Astrocyte (in vitro differentiated cells and primary cell): ENCODE data around the gene PIK3R2. TPM values are rescaled to one million over a fixed set of nuclear protein-coding genes. Genes with fewer than 3 reads are reported as not detected.
A peak's percentile ranks its signal among the peaks of the same experiment; 100 is the strongest.

Source experiments
- DNase-seq: peaks from one replicate; pipeline ENCODE4 v3.0.0-alpha.2; 2010; ENCODE audit warnings: low read depth
- FAIRE-seq: peaks from 2 replicates; lab custom pipeline; 2011; peaks lifted over from hg19 to GRCh38; lab: Jason Lieb, UNC
- H2AFZ ChIP-seq: 2 replicates; pipeline ENCODE4 v1.6.0; 2012; ENCODE audit warnings: low read depth, low read length, inconsistent platforms
- H3K27ac ChIP-seq: 2 replicates; pipeline ENCODE4 v1.5.1; 2011; ENCODE audit warnings: low read depth, low read length, inconsistent platforms
- H3K27me3 ChIP-seq: 2 replicates; pipeline ENCODE4 v1.6.0; 2011; ENCODE audit warnings: low read length, inconsistent platforms; ENCODE audit not compliant: insufficient read depth
- H3K36me3 ChIP-seq: 2 replicates; pipeline ENCODE4 v1.5.1; 2011; ENCODE audit warnings: low read length, inconsistent platforms; ENCODE audit not compliant: insufficient read depth
- H3K4me1 ChIP-seq: 2 replicates; pipeline ENCODE4 v1.5.1; 2011; ENCODE audit warnings: low read length, inconsistent platforms; ENCODE audit not compliant: insufficient read depth
- H3K4me2 ChIP-seq: 2 replicates; pipeline ENCODE4 v1.6.0; 2012; ENCODE audit warnings: low read length, inconsistent platforms
- H3K4me3 ChIP-seq: 2 replicates; pipeline ENCODE4 v1.5.1; 2011; ENCODE audit warnings: low read depth, mild to moderate bottlenecking, low read length, inconsistent platforms; ENCODE audit not compliant: insufficient read depth
- H3K79me2 ChIP-seq: 2 replicates; pipeline ENCODE4 v1.6.0; 2012; ENCODE audit warnings: mild to moderate bottlenecking, low read length, inconsistent platforms; ENCODE audit not compliant: insufficient read depth
- H3K9ac ChIP-seq: 2 replicates; pipeline ENCODE4 v1.6.0; 2012; ENCODE audit warnings: mild to moderate bottlenecking, low read length, inconsistent platforms
- H3K9me3 ChIP-seq: 2 replicates; pipeline ENCODE4 v1.5.1; 2012; ENCODE audit warnings: low read depth, mild to moderate bottlenecking, low read length, inconsistent platforms; ENCODE audit not compliant: insufficient read depth
- H4K20me1 ChIP-seq: 2 replicates; pipeline ENCODE4 v1.6.0; 2012; ENCODE audit warnings: low read length, inconsistent platforms; ENCODE audit not compliant: insufficient read depth
- H3K27ac Mint-ChIP-seq: one replicate; pipeline ENCODE4 v1.8.0; 2021; ENCODE audit warnings: mild to moderate bottlenecking, mixed read lengths; ENCODE audit not compliant: unreplicated experiment
- H3K27me3 Mint-ChIP-seq: one replicate; pipeline ENCODE4 v1.8.0; 2021; ENCODE audit warnings: low read depth, mixed read lengths; ENCODE audit not compliant: unreplicated experiment
- H3K36me3 Mint-ChIP-seq: one replicate; pipeline ENCODE4 v1.8.0; 2021; ENCODE audit warnings: low read depth, mixed read lengths; ENCODE audit not compliant: unreplicated experiment
- H3K4me1 Mint-ChIP-seq: one replicate; pipeline ENCODE4 v1.8.0; 2021; ENCODE audit warnings: low read depth, mixed read lengths; ENCODE audit not compliant: unreplicated experiment
- H3K4me3 Mint-ChIP-seq: one replicate; pipeline ENCODE4 v1.8.0; 2021; ENCODE audit warnings: mild to moderate bottlenecking, moderate library complexity, mixed read lengths; ENCODE audit not compliant: unreplicated experiment
- H3K9me3 Mint-ChIP-seq: one replicate; pipeline ENCODE4 v1.8.0; 2021; ENCODE audit warnings: mild to moderate bottlenecking, mixed read lengths; ENCODE audit not compliant: unreplicated experiment
- CTCF ChIP-seq: IDR thresholded peaks from 2 replicates; pipeline ENCODE4 v1.5.1; 2011; ENCODE audit warnings: low read depth, mild to moderate bottlenecking, inconsistent platforms, low read length, moderate library complexity; ENCODE audit not compliant: insufficient read depth
- EZH2 ChIP-seq: IDR thresholded peaks from 2 replicates; pipeline ENCODE4 v1.6.1; 2012; ENCODE audit warnings: mild to moderate bottlenecking, low read length, inconsistent platforms; ENCODE audit not compliant: insufficient read depth
- total RNA-seq: library from RNA; stranded (reverse); gene quantifications from 2 replicates; pipeline ENCODE4 v1.2.1, GENCODE V29; 2021

PIK3R2 gene
- total RNA-seq, 1 donor from 2014 or later: 58.4 TPM

GRCh38 chr19:18171605-18172327 is 18.8 kb downstream of the PIK3R2 start:
- Histone ChIP-seq H2AFZ (no peak overlapping the region), H3K4me1 (no peaks in the 10 kb centered on the region), H3K4me2 (no peak overlapping the region), H3K9ac (no peak overlapping the region), H3K27ac (no peak overlapping the region), H3K4me3 (no peak overlapping the region), H3K79me2 (no peaks in the 10 kb centered on the region), H4K20me1 (peaks cover 8% of the 10 kb centered on the region), H3K27me3 (no peaks in the 10 kb centered on the region), H3K9me3 (no peaks in the 10 kb centered on the region), H3K36me3 (peaks cover 2% of the 10 kb centered on the region)
- no peak overlapping the region for H3K4me3 Mint-ChIP-seq
- TF ChIP-seq EZH2: no peak
- TF ChIP-seq CTCF: no peak
- DNase-seq (no peak), FAIRE-seq (no peak)
- peaks cover 13% of the 10 kb centered on the region for H3K36me3 Mint-ChIP-seq
- peaks cover 1% of the 10 kb centered on the region for H3K9me3 Mint-ChIP-seq
- peaks cover 22% of the 10 kb centered on the region for H3K27me3 Mint-ChIP-seq
- H3K27ac Mint-ChIP-seq: no peak overlapping the region
- H3K4me1 Mint-ChIP-seq: no peaks in the 10 kb centered on the region

GRCh38 chr19:18172331-18173053 is 19.5 kb downstream of the PIK3R2 start:
- H3K9me3 Mint-ChIP-seq: peaks cover 1% of the 10 kb centered on the region
- peaks cover 8% of the 10 kb centered on the region for H4K20me1 ChIP-seq
- TF ChIP-seq EZH2: no peak
- no peaks in the 10 kb centered on the region for H3K9me3 ChIP-seq
- H3K36me3 ChIP-seq: no peaks in the 10 kb centered on the region
- no peak overlapping the region for H3K4me3 ChIP-seq
- H3K9ac ChIP-seq: no peak overlapping the region
- peaks cover 27% of the 10 kb centered on the region for H3K27me3 Mint-ChIP-seq
- H3K79me2 ChIP-seq: no peaks in the 10 kb centered on the region
- no peak overlapping the region for H3K27ac ChIP-seq
- no peak overlapping the region for H3K4me3 Mint-ChIP-seq
- H3K4me1 Mint-ChIP-seq: no peaks in the 10 kb centered on the region
- DNase-seq (no peak), FAIRE-seq (no peak)
- no peak overlapping the region for H2AFZ ChIP-seq
- no peaks in the 10 kb centered on the region for H3K27me3 ChIP-seq
- H3K4me2 ChIP-seq: no peak overlapping the region
- H3K4me1 ChIP-seq: no peaks in the 10 kb centered on the region
- H3K27ac Mint-ChIP-seq: no peak overlapping the region
- H3K36me3 Mint-ChIP-seq: peaks cover 13% of the 10 kb centered on the region

DNA sequence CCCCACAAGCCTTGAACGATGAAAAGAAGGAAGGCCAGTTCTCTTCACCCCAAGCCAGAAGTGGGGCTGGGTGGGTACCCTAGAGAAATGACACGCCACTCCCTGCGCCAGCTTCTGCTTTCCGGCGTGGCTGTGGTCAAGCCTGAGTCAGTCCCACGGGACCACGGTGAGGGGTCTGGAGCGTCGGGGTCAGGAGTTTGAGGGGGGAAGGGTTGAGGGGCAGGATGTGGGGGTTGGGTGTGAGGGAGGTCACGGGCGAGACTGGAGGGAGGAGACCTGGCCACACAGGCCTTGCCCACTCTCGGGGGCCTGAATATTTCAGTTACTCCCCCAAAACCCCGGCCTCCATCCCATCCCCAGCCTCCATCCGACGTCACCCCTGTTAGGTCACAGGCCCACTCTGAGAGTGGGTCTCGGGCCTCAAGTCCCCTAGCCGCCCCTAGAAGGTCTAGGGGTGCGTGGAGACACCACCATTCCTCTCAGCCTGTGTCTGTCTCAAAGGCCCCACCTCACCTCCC is 20.1 kb downstream of the PIK3R2 start:
- Mint-ChIP-seq H3K9me3 (peaks cover 1% of the 10 kb centered on the region), H3K4me1 (no peaks in the 10 kb centered on the region), H3K27me3 (peaks cover 30% of the 10 kb centered on the region), H3K27ac (no peak overlapping the region), H3K36me3 (peaks cover 12% of the 10 kb centered on the region), H3K4me3 (no peak overlapping the region)
- H3K4me1 ChIP-seq: no peaks in the 10 kb centered on the region
- H3K4me3 ChIP-seq: peak overlapping the region; percentile 68
- H3K27me3 ChIP-seq: no peaks in the 10 kb centered on the region
- FAIRE-seq: no peak
- DNase-seq: no peak
- peaks cover 3% of the 10 kb centered on the region for H4K20me1 ChIP-seq
- H3K4me2 ChIP-seq: peak overlapping the region; percentile 98
- no peak overlapping the region for H3K27ac ChIP-seq
- no peak for TF ChIP-seq EZH2
- peak overlapping the region; percentile 96 for H2AFZ ChIP-seq
- no peaks in the 10 kb centered on the region for H3K9me3 ChIP-seq
- H3K9ac ChIP-seq: peak overlapping the region; percentile 72
- H3K79me2 ChIP-seq: no peaks in the 10 kb centered on the region
- no peaks in the 10 kb centered on the region for H3K36me3 ChIP-seq
